Measurements from ENCODE around the gene SEC61A2.

- no peak for TF ChIP-seq CTCF (IDR thresholded peaks at IDR 0.05)
- no peak for TF ChIP-seq EZH2 (IDR thresholded peaks at IDR 0.05)
Observed at GRCh38 chr10:12214093-12214492, 84.6 kb downstream of the SEC61A2 start.

Data from neural progenitor cell (in vitro differentiated cells).